Erythroblast (primary cell): ENCODE measurements around the gene SLC25A43.
"Not testable (repeated sequence)": the region's sequence is repeated elsewhere in the genome, so short reads cannot be mapped to it uniquely, and the experiment has no call there.

Experiments
- DNase-seq, 2 experiments: peaks; one replicate each; lab custom pipeline; 2025; lab: John Stamatoyannopoulos, UW
- GATA1 ChIP-seq: IDR thresholded peaks from 2 replicates; pipeline ENCODE4 v1.6.1; 2011; ENCODE audit warnings: low read depth, mild to moderate bottlenecking, control low read depth, low read length, moderate library complexity
- POLR2A ChIP-seq: IDR thresholded peaks from 2 replicates; pipeline ENCODE4 v1.6.1; 2011; ENCODE audit warnings: mild to moderate bottlenecking, low read length

SLC25A43 gene

DNA sequence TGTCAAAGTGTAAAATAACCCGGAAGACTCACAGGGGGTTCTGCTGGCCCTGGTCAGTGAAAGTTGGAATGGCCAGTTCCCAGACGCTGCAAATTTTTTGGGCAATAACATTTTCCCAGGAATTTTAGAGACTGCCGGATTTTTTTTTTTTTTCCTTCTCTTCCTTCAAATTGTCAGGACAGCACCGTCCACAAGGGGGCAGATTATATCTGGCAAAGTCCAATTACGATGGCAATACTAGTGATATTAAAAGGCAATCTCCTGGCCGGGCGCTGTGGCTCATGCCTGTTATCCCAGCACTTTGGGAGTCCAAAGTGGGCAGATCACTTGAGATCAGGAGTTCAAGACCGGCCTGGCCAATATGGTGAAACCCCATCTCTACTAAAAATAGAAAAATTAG, 89.6 kb downstream of the SLC25A43 start:
- peak; percentile 27 to 59 for DNase-seq
- TF ChIP-seq POLR2A (no peak), GATA1 (no peak)

DNA sequence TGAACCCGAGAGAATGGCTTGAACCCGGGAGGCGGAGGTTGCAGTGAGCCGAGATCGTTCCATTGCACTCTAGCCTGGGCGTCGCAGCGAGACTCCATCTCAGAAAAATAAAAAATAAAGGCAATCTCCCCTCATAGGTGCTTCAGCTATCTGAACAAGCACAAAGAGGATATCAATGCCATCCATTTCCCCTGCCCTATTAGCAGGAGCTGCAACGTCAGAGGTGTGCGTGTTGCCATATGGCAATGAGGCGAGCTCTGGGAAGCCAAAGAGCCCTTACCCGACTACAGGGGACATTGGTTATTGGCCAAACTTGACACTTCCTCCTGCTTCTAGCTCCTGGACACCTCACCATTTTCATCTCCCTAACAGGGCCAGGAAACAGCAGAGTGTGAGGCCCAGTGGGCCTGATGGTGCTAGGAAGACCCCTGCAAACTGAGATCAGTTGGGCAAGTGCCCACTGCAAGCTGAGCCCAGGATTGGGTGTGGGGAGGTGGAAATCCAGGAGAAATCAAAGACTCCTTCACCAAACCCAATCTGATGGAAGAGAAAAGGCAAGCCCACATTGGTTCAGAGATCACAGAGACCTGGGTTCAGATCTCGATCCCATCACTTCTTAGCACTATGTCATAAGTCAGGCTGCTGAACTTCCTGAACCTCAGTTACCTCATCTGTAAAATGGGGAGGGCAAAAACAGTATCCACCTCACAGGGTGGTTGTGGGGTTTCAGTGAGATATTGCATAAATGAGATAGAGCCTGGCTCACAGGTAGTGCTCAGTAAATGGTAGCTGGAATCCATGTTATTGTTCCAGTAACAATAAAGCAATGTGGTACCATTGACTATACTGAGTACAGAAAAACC, 90.3 kb downstream of the SLC25A43 start:
- no peak for DNase-seq
- TF ChIP-seq POLR2A, result no peak
- TF ChIP-seq GATA1, result no peak

DNA sequence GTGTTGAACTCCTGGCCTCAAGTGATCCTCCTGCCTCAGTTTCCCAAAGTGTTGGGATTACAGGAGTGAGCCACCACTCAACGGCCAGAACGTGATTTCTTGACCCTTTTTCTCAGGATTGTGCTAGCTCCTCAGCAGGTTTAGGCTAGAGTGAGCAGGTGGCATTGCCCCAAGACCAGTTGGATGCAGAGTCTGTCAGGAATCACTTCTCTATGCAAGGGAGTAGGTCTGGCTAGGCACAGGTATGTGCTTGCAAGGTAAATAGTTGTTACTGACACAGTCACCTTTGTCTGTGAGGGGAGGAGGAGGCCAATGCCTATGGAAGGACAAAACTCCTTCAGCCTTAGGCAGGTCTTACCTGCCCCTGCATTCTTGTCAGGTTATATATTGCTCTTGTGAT, 93.3 kb downstream of the SLC25A43 start:
- TF ChIP-seq GATA1 (no peak), POLR2A (no peak)
- no peak for DNase-seq

DNA sequence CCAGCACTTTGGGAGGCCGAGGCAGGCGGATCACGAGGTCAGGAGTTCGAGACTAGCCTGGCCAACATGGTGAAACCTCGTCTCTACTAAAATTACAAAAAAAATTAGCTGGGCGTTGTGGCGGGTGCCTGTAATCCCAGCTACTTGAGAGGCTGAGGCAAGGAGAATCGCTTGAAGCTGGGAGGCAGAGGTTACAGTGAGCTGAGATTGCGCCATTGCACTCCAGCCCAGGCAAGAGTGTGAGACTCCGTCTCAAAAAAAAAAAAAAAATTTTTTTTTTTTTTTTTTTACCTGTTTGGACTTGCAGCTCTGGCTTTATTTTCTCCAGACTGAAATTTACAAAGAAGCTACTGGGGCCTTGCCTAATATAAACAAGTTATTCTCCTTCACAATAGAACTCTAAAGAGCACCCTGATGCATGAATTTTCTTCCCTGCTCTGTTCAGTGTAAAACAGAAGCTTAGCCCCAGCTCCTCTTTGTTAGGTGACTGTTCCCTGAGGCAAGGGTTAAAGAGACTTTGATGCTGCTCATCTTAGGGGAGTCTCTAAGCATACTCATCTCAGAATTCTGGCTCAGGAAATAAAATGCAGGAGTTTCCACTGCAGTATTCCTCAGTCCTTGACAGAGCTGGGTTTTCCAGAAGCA, 94.8 kb downstream of the SLC25A43 start:
- not testable (repeated sequence) for DNase-seq

DNA sequence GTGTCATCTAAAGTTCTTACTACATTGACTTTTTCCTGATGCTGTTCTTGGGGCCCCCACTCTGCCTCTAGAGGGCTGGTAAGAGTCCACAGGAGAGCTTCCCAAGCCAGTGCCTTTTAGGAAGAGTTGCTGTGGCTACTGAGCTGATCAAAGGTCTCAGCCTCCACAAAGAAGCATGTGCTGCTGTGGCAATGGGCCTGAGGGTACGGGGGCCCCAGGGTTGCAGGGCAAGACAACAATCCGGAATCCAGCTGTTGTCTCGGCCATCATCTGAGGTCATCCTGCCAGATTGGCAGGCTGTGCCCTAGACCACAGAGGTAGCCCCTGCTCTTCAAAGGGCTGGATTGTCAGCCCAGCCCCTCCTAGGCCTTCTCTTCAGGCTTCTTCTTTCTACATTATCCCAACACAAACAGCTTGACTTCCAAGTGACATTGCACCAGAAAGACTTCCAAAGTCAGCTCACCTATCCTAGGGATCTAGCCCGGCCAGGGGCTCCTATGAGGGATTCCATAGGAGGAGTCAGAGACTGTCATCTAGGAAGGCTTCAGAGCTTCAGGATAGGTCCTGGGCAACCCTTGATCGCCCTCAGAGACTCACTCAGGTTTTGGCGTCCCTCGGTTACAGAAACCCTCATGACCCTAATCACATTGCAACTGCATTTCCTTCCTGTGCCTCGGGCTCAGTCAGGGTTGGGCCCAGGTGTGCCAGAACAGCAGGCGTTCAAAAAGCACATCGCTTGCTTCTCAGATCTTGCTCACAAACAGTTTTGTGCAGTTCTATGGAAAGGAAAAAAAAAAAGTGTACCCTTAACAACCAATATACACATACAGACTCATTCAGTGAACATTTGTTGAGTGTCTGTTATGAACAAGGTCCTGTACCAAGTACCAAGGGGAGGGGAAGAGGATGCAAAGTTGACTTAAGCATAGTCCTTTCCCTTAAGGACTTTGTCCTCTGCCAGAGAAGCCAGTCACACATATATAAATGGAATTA, 96.9 kb downstream of the SLC25A43 start:
- TF ChIP-seq GATA1 (no peak), POLR2A (no peak)
- DNase-seq, result no peak

DNA sequence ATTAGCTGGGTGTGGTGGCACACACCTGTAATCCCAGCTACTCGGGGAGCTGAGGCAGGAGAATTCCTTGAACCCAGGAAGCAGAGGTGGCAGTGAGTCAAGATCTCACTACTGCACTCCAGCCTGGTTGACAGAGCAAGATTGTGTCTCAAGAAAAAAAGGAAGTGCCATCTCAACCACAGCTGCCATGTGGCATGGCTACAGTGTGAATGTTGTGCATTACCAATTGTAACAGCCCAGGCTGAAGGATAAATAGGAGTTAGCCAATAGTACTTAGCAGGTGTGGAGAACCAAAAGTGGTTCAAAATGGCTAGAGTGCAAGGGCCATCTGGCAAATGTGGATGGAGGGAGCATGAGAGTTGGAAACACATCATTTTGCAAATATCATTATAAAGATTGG, 98.0 kb downstream of the SLC25A43 start:
- TF ChIP-seq POLR2A (no peak), GATA1 (no peak)
- DNase-seq, result no peak

DNA sequence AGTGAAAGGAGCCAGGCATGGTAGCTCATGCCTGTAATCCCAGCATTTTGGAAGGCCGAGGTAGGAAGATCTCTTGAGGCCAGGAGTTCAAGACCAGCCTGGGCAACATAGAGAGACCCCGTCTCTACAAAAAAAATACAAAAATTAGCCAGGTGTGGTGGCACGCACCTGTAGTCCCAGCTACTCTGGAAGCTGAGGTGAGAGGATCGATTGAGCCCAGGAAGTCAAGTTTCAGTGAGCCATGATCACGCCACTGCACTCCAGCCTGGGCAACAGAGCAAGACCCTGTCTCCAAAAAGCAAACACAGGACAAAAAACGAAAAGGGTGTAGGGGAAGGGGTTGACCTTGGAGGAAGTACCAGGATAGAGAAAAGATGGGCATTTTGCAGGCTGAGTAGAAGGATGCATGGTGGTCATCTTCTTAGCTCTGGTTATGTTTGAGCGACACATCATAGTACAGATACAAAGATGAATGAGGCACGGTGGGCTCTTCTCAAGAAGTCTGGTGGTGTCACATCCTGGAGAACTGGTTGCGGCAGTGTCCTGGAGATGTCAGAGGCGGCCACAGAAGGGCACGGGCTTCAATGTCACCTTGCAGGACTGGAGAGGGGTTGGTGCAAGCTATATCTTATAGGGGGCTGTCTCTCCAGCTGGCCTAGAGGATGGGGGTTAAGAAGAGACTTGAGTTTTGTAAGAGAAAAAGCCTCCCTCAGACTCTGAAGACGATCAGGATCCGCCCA, 101.1 kb downstream of the SLC25A43 start:
- TF ChIP-seq GATA1 (no peak), POLR2A (no peak)
- DNase-seq, result no peak

DNA sequence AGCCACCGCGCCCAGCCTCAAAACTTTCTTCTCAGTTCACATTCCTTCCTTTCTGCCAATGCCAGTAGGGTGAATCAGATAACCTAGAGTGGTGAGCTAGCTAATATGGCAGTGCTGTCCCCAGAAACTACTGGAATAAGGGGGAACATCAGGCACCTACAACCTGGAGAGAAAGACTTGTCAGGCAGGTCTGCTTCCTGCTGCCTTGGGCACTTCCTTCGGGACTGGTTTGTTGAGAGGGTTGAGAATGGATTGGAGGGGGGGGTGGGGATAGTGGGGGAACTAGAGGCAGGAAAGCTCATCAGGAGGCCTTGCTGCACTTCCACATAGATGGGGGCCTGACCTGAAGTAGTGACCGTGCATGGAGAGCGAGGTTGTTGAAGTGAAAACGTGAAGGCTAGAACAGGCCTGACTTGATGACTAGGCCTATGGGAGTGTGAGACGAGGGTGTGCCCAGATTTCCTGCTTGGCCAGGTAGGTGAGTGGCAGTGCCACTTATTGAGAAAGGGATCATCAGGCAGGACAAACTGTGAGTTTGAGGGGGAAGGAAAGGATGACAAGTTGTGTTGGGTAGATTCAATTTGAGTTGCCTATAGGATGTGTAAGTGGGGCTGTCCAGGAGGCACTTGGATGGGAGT, 102.5 kb downstream of the SLC25A43 start:
- DNase-seq, result no peak

DNA sequence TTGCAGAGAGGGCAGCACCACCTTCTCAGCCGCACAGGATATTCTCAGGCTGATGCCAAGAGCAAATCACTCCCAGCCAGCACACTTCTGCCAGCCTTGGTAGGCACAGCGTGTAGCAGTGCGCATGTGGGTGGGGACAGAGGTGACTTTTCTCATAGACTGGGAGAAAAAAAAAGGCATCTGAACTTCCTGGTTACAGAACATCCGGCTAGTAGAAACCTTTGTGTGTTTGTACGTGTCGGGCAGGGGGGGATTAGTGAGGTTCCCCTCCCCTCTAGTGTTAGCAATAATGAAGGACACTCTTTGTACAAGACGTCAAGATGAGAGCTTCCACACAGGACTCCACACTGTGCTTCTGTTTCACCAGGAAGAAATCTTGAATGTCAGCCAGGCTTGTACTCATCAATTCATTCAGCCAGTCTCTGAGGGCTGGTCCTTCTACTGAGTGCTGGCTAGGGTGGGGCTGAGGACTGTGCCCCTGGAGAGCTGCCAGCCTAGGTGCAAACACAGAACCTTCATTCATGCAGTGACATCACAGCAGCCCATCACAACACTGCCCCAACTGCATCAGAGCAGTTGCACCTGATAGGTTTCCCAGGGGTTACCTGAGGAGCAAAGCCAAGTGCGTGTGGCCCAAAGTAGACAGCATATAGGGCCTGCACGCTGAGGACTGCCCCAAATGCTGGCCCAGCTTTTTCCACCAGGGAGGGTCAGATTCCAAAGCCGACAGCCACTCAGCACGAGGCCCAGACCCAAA, 103.8 kb downstream of the SLC25A43 start:
- DNase-seq, result no peak

More for the DNA sequence above, 102.5 kb downstream of the SLC25A43 start:
- TF ChIP-seq GATA1 (no peak), POLR2A (no peak)

DNA sequence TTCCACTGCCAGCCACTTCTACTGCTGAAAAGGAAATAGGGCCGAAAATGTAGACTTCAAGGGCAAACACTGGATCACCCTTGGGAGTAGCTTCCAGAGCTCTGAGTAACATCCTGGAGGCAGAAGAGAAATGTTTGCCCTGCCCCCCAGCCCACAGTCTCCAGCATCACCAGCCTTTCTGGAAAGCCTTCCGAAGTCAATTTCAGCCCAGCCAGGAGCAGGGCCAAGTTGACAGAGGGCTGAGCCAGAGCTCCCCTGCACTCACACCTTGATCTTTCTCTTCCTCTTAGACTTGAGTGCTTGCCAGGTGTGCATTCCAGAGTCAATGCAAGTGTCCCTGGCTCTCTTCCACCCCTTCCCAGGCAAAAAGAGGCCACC, 104.3 kb downstream of the SLC25A43 start:
- TF ChIP-seq GATA1 (no peak), POLR2A (no peak)
- DNase-seq, result no peak

More for the DNA sequence above, 103.8 kb downstream of the SLC25A43 start:
- TF ChIP-seq POLR2A (no peak), GATA1 (no peak)
